ENCODE data around the gene CHEK2.

Gene CHEK2

GRCh38 chr22:28774378-28774777 lies 32.8 kb upstream of the CHEK2 start:
- CTCF ChIA-PET, result no interaction called here
- H3K27ac ChIP-seq, result peak overlapping the region; percentile 11; the same call in 1 of the 2 replicates
- DNase-seq (ENCODE audit: low spot score), result no peak
- TF ChIP-seq CTCF (conservative IDR thresholded peaks at IDR 0.05; ENCODE audit: low read depth), result no peak
- POLR2A ChIA-PET (ENCODE audit: low non-redundant PET), result no interaction called here

GRCh38 chr22:28773461-28773867 lies 31.8 kb upstream of the CHEK2 start:
- CTCF ChIA-PET, result interaction anchor here (0.6 kb wide), 1 partner anchor 118 kb away, joined by 3 read pairs; no protein-coding TSS in a partner anchor
- H3K27ac ChIP-seq, result peak overlapping the region; percentile 88

GRCh38 chr22:28772633-28773460 lies 31.2 kb upstream of the CHEK2 start, which contains the start of gene CCDC117:
TSS of gene CCDC117 (plus strand) at chr22:28772695. CDS start at chr22:28772850, 155 bp downstream.
- CTCF ChIA-PET, result interaction anchor here (0.6 to 0.7 kb wide), 3 partner anchors 30 to 994 kb away, joined by 3 to 8 read pairs (median 3); partner anchors contain the start of gene ZMAT5
- peak; percentile 80 for DNase-seq (ENCODE audit: low spot score)
- H3K27ac ChIP-seq, result peak within 1 kb of the TSS; percentile 88
- TF ChIP-seq CTCF (conservative IDR thresholded peaks at IDR 0.05; ENCODE audit: low read depth), result no peak; the same call in 1 of the 2 replicates
- POLR2A ChIA-PET (ENCODE audit: low non-redundant PET), result interaction anchor here (0.7 kb wide), 1 partner anchor 28 kb away, joined by 4 read pairs; the partner anchor contains the start of gene XBP1

More at GRCh38 chr22:28773461-28773867, 31.8 kb upstream of the CHEK2 start:
- POLR2A ChIA-PET (ENCODE audit: low non-redundant PET), result no interaction called here
- DNase-seq (ENCODE audit: low spot score), result peak; percentile 8
- TF ChIP-seq CTCF (conservative IDR thresholded peaks at IDR 0.05; ENCODE audit: low read depth), result no peak

GRCh38 chr22:28771195-28771791 lies 29.7 kb upstream of the CHEK2 start:
- peak overlapping the region; percentile 88 for H3K27ac ChIP-seq
- CTCF ChIA-PET, result interaction anchor here (0.6 kb wide), 1 partner anchor 27 kb away, joined by 4 read pairs; no protein-coding TSS in a partner anchor
- no peak for TF ChIP-seq CTCF (conservative IDR thresholded peaks at IDR 0.05; ENCODE audit: low read depth)
- DNase-seq (ENCODE audit: low spot score), result peak; percentile 13
- POLR2A ChIA-PET (ENCODE audit: low non-redundant PET), result interaction anchor here (0.6 kb wide), 1 partner anchor 26 kb away, joined by 3 read pairs; no protein-coding TSS in a partner anchor

GRCh38 chr22:28769394-28770085 lies 27.9 kb upstream of the CHEK2 start:
- POLR2A ChIA-PET (ENCODE audit: low non-redundant PET), result no interaction called here
- CTCF ChIA-PET, result no interaction called here
- DNase-seq (ENCODE audit: low spot score), result no peak
- peak overlapping the region; percentile 88; the same call in 1 of the 2 replicates for H3K27ac ChIP-seq
- TF ChIP-seq CTCF (conservative IDR thresholded peaks at IDR 0.05; ENCODE audit: low read depth), result no peak

Measured in RWPE1 (cell line).